Left cardiac atrium (tissue), 4 donors: Measurements from ENCODE around the gene KIAA2012. TPM values are rescaled to one million over a fixed set of nuclear protein-coding genes. Genes with fewer than 3 reads are reported as not detected.

Source experiments
- ATAC-seq, 2 donors: fragments of 200-7000 bp; cut with Tn5 transposase; one replicate each; pipeline ENCODE4 v1.9.1; 2020; ENCODE audit warnings: mild to moderate bottlenecking in 2 of 2, moderate library complexity in 2 of 2
- DNase-seq: peaks from one replicate; pipeline ENCODE4 v3.0.0-alpha.2; 2020
- intact Hi-C, 2 donors: fragments of 100-400 bp; cut with DNase I; formaldehyde crosslinking; loops; one replicate each; pipeline versions ENCODE4 v1.14.1 to v1.15.1; 2022 to 2023
- total RNA-seq, 2 donors: library from RNA; stranded (reverse); fragmentation: NEBNext Ultra II Directional; extraction: Animal tissue kit (Norgen Biotek cat#: 25700); gene quantifications; one replicate each; pipeline ENCODE4 v1.2.1, GENCODE V29; 2021
- donor health status: DM: no; HTN: yes; CAD: no.
- donor health status: DM: no; HTN: yes; CAD: no; lungs with severe emphysema.
- donor health status: DM: yes; HTN: yes; CAD: no.
- donor health status: Dilated cardiomyopathy.

Gene KIAA2012
- total RNA-seq, 2 donors from 2014 or later: not detected

DNA sequence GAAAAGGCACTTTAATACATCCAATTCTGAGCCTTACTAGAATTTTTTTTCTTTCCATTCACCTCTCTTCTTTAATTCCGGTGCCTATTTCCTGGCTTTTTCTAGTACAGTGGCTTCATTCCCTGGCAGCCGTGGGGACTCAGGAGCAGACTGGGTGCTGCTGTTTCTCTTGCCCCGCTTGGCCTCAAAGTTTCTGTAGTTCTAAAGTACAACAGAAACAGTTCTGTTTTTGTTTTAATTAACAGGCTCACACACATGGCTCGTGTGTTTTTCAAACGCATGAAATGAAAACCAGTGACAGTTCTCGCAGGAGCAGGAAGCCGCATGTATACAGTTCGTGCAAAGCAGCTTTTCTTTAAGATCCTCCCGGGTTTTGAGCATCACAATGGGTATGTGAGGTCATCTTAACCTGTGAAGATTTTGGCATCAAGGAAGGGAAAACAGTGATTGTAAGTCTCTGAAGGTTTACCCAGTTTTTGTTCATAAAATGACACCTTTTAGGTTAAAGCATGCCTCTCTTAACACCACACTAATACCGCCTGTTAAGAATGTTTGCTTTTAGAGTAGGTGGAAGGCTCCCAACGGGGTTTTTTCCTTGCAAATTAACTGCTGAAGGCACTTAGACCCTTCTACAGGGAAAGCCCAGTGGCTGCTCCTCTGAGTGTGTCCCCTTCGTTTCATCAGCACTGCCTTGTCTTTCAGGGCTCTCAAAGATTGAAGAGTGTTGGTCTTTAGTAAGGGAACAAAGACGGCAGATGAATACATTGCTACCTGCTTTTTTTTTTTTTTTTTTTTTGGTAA, 33.6 kb upstream of the KIAA2012 start:
- ATAC-seq (no peak), DNase-seq (no peak)
- intact Hi-C loops: loop anchor here in 1 of 2 donors (5.0 to 10.0 kb wide), 4 partner anchors 115 to 177 kb away; no protein-coding TSS in a partner anchor

DNA sequence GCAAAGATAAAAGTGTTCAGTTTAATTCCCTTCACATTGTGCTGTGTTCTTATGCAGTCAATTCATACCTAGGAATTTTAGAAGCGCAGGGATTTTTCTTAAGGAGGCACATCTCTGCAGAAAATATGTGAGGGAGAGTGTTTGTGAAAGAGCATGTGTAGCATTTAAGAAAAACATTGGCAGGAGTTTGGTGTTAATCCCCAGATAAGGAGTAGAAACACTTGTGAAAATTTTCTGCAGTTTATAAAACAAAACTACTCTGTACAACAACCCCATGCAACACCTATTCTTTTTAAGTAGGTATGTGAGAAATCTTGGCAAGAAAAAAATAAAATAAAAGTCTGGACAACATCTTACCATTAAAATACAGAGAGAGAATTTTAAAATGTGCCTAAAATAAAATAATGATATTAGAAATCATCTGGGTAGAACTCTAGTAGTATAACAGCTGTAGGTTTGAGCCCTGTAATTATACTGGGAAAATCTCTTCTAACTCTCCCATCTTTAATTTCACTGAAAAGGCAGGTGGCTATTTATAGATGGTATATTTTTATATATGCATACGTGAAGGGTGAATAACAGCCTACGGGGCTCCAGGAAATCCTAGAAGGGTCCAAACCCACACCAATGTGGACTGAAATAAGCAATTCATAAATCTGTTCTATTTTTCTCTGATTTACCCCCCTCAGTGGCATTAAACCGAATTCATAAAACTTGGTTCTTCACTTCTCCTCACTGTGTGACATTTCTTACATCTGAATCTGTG, 32.8 kb upstream of the KIAA2012 start:
- DNase-seq (no peak), ATAC-seq (peak in 1 of 2 donors; percentile 12)
- intact Hi-C loops: loop anchor here in 1 of 2 donors (10.0 kb wide), 1 partner anchor 115 kb away; no protein-coding TSS in a partner anchor

DNA sequence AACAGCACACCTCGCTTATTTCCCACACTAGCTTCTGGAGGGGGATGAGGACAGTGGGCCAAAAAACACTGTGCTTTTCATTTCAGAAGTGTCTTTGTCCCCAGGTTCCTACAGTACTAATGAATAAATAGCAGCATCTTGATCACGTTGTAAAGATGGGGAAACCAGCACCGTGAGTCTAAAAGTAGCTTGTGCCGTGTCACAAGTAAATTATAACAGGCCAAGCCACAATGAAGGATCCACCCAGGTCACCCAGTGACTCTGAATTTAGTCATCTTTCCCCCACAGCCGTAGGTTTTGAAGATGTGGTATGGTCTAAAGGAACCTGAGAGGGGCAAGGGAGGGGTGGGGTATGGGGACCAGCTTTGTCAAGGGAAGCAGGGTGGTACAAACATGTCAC, 30.6 kb upstream of the KIAA2012 start:
- DNase-seq: no peak
- intact Hi-C loops: loop anchor here in 1 of 2 donors (10.0 kb wide), 1 partner anchor 112 kb away; no protein-coding TSS in a partner anchor
- ATAC-seq: no peak

DNA sequence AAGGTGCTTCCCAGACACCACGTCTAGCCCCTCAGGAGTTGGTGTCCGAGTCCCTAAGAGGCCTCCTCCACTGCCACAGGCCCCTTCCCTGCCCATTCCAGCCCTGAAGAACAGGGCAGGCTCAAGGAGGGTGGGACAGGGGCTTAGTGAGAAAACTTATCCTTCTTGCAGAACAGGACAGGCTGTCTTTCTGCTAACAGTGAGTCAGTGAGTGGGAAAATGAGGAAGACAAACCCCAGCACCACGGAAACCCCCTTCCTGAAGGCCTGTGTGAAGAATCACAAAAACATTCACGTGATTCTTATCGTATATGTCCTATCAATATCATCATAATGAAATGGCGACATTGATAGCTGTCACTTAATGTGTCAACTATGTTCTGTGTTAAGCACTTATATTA, 29.6 kb upstream of the KIAA2012 start:
- intact Hi-C loops: loop anchor here in 1 of 2 donors (10.0 kb wide), 1 partner anchor 111 kb away; no protein-coding TSS in a partner anchor
- DNase-seq (no peak), ATAC-seq (no peak)

DNA sequence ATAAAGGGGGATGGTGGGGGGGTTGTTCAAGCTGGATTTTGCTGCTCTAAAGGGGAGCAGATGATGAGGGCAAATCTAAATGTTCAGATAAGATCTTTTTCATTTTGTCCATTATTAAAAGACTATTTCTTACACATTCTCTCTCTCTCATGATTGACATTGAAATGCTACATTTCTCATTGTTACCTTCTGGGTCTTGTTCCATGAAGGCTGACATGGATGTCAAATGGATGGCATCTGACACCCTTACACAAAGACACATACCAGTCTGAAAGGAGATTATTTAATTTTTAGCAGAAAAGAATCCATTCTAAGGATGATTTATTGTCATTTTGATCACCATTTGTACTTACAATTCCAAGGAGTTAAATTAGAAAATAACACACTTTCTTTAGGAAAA, 28.3 kb upstream of the KIAA2012 start:
- intact Hi-C loops: loop anchor here in 1 of 2 donors (10.0 kb wide), 1 partner anchor 110 kb away; no protein-coding TSS in a partner anchor
- ATAC-seq: no peak

DNA sequence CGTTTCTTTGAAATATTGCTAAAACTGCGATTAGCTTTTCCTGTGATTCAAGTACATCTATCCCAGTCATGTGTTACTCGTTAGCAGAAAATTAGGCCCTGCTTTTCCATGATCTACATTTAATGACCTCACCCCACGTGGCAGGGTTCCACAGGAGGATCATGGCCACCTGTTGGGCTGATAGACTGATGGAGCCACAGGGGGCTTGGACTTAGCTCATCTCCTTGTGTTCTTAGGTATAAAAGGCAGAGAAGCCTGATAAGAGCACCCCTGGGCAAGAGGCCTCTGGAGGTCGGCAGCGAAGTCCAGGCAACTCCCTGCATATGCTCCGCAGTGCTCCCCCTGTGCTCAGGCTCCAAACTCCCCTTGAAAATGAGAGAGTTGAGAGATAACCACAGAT, 26.5 kb upstream of the KIAA2012 start:
- ATAC-seq (no peak), DNase-seq (no peak)
- intact Hi-C loops: loop anchor here in 1 of 2 donors (10.0 kb wide), 1 partner anchor 108 kb away; no protein-coding TSS in a partner anchor

More for the DNA sequence above, 28.3 kb upstream of the KIAA2012 start:
- no peak for DNase-seq

DNA sequence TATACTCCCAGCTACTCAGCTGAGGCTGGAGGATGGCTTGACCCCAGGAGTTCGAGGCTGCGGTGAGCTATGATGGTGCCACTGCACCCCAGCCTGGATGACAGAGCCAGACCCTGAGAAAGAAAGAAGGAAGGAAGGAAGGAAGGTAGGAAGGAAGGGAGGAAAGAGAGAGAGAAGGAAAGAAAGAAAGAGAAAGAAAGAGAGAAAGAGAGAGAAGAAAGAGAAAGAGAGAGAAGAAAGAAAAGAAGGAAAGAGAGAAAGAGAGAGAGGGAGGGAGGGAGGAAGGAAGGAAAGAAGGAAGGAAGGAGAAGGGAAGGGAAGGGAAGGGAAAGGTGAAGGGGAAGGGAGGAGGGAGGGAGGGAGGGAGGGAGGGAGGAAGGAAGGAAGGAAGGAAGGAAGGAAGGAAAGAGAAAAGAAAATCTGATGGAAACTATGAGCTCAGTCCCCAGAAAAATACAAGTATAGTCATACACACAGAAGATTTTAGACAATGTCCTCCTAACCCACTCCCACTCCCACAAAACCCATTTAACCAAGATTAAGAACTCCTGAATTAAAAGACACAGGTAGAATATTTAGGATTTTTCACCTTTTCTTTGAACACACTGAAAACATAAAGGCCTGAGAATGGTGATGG, 23.8 kb upstream of the KIAA2012 start:
- intact Hi-C loops: loop anchor here in 1 of 2 donors (10.0 kb wide), 1 partner anchor 106 kb away; no protein-coding TSS in a partner anchor
- ATAC-seq (no peak), DNase-seq (no peak)

DNA sequence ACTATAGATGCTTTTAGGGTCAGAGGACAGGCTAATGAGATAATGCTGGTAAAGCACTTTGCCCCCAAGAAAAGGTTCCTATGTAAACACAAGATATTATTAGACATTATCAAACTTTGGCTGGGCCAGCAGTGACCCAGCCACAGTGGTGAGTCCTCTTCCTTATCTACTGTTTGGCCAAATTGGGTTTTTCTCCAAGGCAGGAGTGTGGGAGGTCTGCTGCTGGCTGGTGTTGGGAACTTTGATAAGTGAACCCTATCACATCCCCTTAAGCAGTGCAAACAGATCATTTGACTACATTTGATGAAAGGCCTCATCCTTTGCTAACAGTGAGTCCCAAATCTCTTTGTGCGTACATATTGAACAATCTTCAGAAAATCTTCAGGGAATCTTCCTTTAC, 23.2 kb upstream of the KIAA2012 start:
- intact Hi-C loops: loop anchor here (10.0 kb wide), 2 partner anchors 105 to 185 kb away; no protein-coding TSS in a partner anchor
- ATAC-seq (peak; percentile 48 to 69), DNase-seq (no peak)

DNA sequence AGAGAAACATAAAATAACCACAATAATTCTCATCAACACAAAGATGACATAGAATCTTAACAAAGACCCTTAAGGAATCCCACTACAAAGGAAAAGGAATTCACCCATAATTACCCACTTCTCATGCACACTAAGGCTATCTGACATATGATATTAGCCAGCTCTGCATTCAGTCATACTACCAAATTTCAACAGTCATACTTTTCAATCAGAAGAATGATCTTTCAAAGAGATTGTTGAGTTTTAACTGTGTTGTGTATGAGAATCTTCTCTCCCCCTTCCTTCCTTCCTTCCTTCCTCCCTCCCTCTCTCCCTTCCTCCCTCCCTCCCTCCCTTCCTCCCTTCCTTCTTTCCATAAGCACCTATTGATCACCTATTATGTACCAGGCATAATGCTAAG, 22.4 kb upstream of the KIAA2012 start:
- ATAC-seq: no peak
- intact Hi-C loops: loop anchor here in 1 of 2 donors (10.0 kb wide), 1 partner anchor 186 kb away; no protein-coding TSS in a partner anchor
- no peak for DNase-seq

DNA sequence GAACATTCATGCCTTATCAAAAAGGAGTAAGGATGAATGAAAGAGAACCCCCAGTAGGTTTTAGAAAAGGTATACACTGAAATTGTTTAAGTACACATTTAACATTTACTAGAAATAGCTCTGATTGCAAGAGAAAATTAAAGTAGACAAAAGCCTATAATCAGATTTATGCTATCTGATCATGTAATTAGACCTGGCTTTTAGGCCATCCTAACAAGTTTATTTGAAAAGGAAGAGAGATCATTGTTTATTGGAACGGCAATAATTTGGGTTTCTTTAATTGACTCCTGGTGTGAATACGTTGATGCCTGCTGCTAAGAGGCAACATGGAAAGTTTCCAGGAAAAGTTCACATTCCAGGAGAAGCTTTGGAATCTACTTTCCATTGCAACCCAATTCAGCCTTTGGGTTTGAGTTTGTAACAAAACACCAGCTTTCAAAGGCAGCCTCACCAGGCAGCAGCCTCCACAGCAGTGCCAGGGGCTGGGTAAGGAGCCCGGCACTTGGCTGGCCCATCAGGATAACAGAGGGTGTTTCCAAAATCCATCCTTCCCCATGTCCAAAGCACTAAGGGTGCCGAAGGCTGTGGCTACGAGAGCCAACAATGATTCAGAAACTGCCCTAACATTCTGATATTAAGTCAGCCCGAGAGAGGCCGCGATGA, 21.4 kb upstream of the KIAA2012 start:
- intact Hi-C loops: loop anchor here in 1 of 2 donors (10.0 kb wide), 1 partner anchor 187 kb away; no protein-coding TSS in a partner anchor
- ATAC-seq (peak; percentile 64 to 84), DNase-seq (no peak)

DNA sequence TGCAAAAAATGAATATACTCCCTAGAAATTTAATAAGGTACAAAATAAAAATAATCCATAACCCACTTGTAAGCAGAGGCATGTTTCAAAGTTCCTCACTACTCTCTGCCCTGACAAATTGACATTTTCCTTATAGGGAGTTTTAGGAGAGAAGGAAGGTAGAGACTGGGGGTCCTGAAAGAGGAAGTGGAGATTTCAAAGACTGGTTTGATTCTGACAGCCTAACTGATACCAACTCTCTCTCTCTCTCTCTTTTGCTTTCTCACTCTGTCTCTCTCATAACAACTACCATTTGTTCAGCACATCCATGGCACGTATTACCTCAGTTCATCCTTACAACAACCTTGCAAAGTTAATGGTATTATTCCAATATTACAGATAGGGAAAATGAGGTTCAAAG, 20.8 kb upstream of the KIAA2012 start:
- ATAC-seq (no peak), DNase-seq (no peak)
- intact Hi-C loops: loop anchor here in 1 of 2 donors (10.0 kb wide), 1 partner anchor 187 kb away; no protein-coding TSS in a partner anchor

DNA sequence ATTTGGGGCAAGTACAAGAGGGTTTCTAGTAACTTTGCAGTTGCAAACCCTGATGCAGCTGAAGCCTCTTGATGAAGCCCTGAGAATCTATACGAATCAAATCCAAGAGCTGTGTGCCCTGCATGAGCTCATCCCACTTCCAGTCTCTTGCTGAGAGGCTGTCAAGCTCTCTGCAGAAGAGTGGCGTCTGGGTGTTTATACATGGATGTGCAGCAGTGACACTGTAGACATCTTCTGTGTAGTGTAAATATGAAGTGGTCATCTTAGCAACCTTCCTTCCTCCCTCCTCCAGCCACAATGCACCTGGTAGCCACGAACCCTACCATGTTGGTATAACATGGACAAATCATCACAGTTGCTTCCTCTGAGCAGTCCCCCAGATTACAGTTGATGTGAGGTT, 18.4 kb upstream of the KIAA2012 start:
- intact Hi-C loops: loop anchor here (5.0 to 10.0 kb wide), 2 partner anchors 190 to 192 kb away; no protein-coding TSS in a partner anchor
- no peak for ATAC-seq

DNA sequence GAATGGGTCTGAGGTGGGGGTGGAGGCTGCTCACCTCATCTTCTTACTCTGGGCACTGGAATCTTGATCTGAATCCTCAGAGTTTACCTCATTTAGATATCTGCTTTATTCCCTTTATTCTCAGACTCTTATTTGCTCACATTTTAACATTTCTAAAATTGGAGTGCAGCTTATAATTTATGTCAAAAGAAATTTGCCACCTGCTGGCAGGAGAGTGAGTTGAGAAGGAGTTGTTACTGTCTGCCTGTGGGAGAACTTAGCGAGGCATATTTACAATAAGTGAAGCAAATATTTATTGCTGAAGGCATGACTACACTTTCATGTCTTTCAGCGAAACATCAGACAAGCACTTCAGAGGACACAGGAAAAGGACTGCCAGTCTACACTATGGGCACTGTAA, 16.4 kb upstream of the KIAA2012 start:
- DNase-seq: no peak
- ATAC-seq: no peak
- intact Hi-C loops: loop anchor here (5.0 to 10.0 kb wide), 2 partner anchors 192 to 194 kb away; no protein-coding TSS in a partner anchor

More for the DNA sequence above, 18.4 kb upstream of the KIAA2012 start:
- DNase-seq: no peak

DNA sequence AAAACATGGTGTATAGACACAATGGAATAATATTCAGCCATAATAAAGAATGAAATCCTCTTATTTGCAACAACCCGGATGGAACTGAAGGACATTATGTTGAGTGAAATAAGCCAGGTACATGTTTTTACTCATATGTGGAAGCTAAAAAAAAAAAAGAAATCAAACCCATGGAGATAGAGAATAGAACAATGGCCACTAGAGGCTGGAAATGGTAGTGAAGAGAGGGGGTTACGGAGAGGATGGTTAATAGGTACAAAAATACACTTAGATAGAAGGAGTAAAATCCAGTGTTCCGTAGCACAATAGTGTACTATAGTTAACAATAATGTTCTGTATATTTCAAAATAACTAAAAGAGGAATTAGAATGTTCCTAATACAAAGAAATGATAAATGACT, 12.8 kb upstream of the KIAA2012 start:
- ATAC-seq (no peak), DNase-seq (no peak)
- intact Hi-C loops: no loop called here

DNA sequence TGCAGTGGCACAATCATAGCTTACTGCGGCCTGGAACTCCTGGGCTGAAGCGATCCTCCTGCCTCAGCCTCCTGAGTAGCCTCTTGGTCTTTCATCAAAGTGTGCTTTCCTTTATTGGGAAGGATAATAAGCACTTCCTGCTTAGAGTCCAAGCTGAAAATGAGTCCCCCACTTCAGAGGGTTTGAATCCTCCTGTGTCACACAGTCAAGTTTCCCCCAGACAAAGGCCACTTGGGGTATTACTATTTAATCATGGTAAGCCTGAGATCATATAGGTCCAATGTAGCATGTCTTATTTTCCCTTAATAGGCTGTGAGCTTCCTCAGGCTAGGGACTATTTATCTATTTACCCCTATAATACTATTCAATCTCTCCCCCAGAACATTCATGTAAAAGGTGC, 11.4 kb upstream of the KIAA2012 start:
- no peak for ATAC-seq
- DNase-seq: no peak
- intact Hi-C loops: no loop called here

DNA sequence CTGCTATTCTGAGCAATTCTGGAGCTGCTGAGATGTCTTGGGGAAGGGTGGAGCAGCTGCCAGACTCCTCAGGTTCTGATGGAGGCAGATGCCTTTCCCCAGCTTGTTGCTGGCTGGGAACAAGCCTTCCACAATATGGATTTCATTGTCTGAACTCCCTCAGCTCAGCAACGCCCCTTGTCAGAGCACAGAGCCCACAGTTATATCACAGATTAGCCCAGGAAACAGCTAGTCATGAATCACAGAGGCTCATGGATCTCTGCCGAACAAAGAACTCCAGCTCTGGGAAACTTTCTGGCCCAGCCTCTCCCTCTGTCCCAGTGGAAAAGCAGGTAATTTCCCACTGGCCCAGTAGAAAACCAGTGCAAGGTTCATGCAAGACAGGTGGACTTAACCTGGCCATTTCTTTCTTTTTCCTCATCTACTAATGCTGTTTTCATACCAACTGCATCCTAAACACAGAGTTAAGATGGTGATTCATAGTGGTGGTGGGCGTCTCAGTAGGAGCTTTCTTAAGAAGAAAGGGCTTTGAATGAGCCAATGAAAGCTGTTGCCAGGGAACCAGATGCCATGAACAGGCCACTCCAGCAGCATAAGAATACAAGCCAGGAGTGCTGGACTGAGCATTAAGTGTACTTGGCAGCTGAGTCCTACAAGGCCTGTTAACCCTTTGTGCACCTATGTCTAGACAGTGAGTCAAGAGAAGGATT, 8.7 kb upstream of the KIAA2012 start:
- ATAC-seq: peak; percentile 75 to 94
- DNase-seq: peak; percentile 39
- intact Hi-C loops: no loop called here

DNA sequence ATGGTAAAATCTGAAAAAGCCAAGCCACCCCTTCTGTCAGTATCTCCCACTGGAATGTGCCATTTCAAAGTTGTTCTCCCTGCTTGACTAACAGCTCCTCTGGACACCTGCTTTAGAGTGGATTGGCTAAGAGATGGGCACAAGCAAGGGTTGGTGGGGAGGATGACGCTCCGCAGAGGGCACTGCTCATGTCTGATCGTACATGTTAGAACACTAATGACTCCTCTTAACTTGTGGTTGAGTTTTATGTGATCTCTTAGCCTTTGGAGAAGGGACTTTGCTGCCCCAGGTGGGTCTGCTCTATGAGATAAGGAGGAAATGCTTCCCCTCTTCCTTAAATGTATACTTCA, 8.2 kb upstream of the KIAA2012 start:
- ATAC-seq (no peak), DNase-seq (no peak)
- intact Hi-C loops: no loop called here

DNA sequence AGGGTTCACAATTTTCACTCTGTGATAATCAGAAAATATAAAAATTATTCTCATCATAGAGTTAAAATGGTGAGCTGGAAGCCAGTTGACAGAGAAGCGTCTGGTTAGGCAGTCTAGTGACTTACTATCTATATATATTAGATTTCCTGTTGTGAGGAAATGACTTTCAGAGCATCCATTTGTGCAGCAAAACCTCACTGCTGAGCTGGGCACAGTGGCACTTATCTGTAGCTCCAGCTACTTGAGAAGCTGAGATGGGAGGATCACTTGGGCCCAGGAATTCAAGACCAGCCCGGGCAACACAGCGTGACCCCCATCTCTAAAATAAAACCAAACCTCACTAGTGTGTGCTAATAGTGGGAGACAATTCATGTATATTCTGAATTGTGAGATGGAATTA, 7.2 kb upstream of the KIAA2012 start:
- DNase-seq (no peak), ATAC-seq (no peak)
- intact Hi-C loops: no loop called here
